GM06990 (cell line): Measurements from ENCODE around the gene EVI2A.
"Not testable (repeated sequence)": the region's sequence is repeated elsewhere in the genome, so short reads cannot be mapped to it uniquely, and the experiment has no call there.

ENCODE experiments used
- DNase-seq: peaks from one replicate; pipeline ENCODE4 v3.0.0-alpha.2; 2011; ENCODE audit not compliant: insufficient read length; ENCODE audit errors: extremely low read depth
- H3K27me3 ChIP-seq: replicated peaks from 2 replicates; pipeline ENCODE4 v1.6.0; 2011; ENCODE audit warnings: low read length; ENCODE audit not compliant: control insufficient read depth, insufficient read depth
- H3K36me3 ChIP-seq: 2 replicates; pipeline ENCODE4 v1.5.1; 2011; ENCODE audit warnings: low read length; ENCODE audit not compliant: control insufficient read depth, insufficient read depth
- H3K4me3 ChIP-seq: replicated peaks from 2 replicates; pipeline ENCODE4 v1.5.1; 2011; ENCODE audit warnings: low read depth, mild to moderate bottlenecking, control low read depth, low read length
- TF ChIP-seq, protein P1 (sequence below): IDR thresholded peaks from 2 replicates; pipeline ENCODE4 v1.5.1; 2011; ENCODE audit warnings: low read length, control low read depth, mild to moderate bottlenecking, inconsistent platforms; ENCODE audit not compliant: insufficient read depth, poor library complexity, severe bottlenecking

Gene EVI2A

DNA sequence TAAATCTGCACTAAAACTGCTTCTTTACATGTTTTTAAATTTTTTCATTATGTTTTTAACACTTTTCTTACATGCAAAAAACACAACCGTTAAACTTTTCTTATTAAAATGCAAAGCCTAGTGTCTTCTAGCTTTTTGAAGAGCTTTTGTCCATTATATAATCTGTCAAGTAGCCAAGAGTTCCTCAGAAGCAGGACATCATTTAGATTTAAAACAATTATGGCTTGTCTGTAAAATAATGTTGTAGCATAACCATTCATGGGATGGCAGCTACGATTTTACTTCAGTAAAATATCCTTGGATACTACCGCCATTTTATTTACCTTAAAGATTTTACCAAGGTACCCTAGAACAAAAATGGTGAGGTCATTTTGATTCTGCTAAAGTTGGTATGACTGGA is 27.2 kb downstream of the EVI2A start:
- no peak for DNase-seq
- Histone ChIP-seq H3K4me3 (no peak overlapping the region), H3K27me3 (no peaks in the 10 kb centered on the region), H3K36me3 (no peaks in the 10 kb centered on the region)
- TF ChIP-seq, protein P1, sequence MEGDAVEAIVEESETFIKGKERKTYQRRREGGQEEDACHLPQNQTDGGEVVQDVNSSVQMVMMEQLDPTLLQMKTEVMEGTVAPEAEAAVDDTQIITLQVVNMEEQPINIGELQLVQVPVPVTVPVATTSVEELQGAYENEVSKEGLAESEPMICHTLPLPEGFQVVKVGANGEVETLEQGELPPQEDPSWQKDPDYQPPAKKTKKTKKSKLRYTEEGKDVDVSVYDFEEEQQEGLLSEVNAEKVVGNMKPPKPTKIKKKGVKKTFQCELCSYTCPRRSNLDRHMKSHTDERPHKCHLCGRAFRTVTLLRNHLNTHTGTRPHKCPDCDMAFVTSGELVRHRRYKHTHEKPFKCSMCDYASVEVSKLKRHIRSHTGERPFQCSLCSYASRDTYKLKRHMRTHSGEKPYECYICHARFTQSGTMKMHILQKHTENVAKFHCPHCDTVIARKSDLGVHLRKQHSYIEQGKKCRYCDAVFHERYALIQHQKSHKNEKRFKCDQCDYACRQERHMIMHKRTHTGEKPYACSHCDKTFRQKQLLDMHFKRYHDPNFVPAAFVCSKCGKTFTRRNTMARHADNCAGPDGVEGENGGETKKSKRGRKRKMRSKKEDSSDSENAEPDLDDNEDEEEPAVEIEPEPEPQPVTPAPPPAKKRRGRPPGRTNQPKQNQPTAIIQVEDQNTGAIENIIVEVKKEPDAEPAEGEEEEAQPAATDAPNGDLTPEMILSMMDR, result no peak

DNA sequence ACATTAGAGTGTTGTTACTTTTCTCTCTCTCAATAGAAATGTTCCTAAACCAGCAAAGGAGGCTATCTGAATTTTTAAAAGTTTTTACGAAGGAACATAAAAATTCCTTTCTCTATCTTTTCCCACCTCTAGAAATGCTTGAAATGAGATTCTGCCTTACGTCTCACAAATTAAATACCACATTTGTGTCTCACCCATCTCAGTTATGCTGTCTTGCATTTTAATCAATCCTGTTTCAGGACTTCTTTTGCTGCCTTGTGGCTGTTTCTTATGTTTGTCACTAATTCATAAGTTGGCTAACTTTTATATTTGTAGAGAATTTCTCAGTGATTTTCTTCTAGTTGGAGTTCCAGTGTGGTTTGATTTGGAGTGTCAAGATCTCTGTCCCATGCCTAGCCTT is 27.8 kb downstream of the EVI2A start:
- no peak overlapping the region for H3K4me3 ChIP-seq
- no peaks in the 10 kb centered on the region for H3K36me3 ChIP-seq
- no peak for DNase-seq
- no peaks in the 10 kb centered on the region for H3K27me3 ChIP-seq
- TF ChIP-seq, protein P1, result no peak

DNA sequence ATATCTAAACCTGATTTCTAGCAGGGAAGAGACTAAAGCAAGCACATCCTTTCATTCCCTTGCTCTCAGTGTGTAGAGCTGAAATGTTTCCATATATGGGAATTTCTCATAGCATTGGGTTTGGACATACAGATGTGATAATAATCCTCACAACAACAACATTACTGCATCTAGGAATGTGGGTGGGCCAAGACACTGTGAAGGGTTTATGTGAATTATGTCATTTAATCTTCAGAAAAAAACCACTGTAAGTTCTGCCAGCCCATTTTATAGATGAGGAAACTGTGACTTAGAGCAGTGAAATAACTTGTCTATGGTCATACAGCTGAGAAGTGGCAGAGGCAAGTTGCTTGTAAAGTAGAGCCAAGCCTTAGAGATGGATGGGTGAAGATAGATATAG is 29.6 kb downstream of the EVI2A start:
- H3K27me3 ChIP-seq, result no peaks in the 10 kb centered on the region
- TF ChIP-seq, protein P1, result no peak
- DNase-seq, result no peak
- no peaks in the 10 kb centered on the region; the same call in none of the 2 replicates for H3K36me3 ChIP-seq
- H3K4me3 ChIP-seq, result no peak overlapping the region

DNA sequence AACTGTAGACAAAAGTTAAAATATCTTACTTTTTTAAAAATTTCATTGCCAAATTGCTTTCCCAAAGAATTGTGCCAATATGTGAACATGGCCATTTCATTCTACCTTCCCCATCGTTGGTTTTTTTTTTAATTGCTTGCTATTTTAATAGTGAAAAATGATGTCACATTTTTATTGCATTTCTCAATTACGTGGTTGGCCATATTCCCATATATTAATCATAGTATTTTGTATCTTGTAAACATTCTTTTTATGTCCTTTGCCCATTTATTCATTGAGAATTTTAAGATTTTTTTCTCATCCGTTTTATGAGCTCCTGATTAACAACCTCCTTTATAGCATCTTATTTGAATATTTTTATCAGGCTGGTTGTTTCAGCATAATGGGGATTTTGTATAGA is 31.6 kb downstream of the EVI2A start:
- H3K4me3 ChIP-seq, result no peak overlapping the region
- H3K27me3 ChIP-seq, result no peaks in the 10 kb centered on the region
- TF ChIP-seq, protein P1, result no peak
- no peak for DNase-seq
- no peaks in the 10 kb centered on the region; the same call in none of the 2 replicates for H3K36me3 ChIP-seq

DNA sequence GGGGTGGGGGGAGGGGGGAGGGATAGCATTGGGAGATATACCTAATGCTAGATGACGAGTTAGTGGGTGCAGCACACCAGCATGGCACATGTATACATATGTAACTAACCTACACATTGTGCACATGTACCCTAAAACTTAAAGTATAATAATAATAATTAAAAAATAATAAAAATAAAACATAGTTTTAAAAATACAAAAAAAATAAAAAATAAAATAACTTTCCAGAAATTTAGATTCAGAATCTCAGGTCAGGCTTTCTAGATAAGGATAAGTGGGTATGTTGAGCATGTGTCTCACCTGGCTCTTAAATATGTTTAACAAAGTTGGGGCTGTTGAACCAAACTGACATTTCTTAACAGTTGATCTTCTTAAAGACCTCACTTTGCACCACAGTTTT is 33.5 kb downstream of the EVI2A start:
- not testable (repeated sequence) for H3K27me3 ChIP-seq, H3K36me3 ChIP-seq, H3K4me3 ChIP-seq, DNase-seq

DNA sequence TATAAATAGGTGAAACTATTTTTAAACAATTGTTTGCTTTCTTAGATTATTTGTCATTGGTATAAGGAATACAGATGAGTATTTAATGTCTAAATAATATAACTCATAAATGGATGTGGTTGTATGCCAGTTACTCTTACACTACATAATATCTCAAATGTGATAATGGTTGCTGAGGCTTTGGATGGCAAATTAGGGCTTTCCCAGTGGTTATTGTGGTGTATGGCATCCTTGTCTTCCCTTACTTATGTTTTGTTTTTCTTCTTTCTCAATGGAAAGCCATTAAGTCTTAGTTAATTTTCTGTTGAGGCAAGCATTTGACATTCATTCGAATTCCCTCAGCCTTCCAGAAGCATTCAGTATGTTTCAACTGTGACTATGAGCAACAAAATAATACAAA is 34.8 kb downstream of the EVI2A start:
- DNase-seq, result no peak
- TF ChIP-seq, protein P1, result no peak
- no peak overlapping the region for H3K4me3 ChIP-seq
- no peaks in the 10 kb centered on the region; the same call in none of the 2 replicates for H3K36me3 ChIP-seq
- no peaks in the 10 kb centered on the region for H3K27me3 ChIP-seq
